Measurements from ENCODE around the gene EXT2. TPM values are rescaled to one million over a fixed set of nuclear protein-coding genes. Genes with fewer than 3 reads are reported as not detected.

Gene EXT2
- total and polyA plus RNA-seq, 2 experiments from 2014 or later: 15.9 to 48.6 TPM

DNA sequence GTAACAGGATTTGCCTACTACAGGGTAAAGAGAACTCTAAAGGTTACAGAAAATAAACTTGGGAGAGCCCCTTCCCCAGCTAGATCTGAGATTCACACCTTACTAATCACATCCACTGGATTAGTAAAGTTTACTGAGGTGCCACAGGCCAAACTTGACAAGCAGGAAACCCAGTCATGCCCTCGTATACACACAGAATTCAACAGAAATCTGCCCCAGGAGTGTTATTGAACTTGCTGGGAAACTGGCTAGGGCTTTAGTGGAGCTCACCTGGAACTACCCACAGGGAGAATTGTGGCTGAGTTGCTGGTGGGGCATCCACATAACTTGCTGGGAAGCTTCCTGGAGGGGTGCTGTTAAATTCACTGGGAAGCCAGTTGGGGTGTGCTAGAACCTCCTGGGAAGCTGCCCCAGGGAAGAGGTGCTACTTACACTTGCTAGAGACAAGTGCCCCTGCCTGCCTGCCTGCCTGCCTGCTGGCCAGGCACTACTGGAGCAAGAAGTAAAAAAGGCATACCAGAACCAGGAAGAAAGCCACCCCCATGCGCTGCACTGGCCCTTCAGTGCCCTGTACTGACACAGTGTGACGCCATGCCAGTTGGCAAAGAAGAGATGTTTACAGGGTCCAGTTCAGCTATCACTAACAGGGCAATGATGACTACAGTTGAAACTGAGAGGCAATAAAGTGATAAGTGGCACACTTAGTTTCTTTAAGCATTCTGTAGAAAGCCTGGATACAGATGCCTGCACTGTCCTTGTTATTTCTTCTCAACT lies 108.0 kb downstream of the EXT2 start:
- DNase-seq (ENCODE audit: low spot score) (no peak), ATAC-seq (no peak)
- TF ChIP-seq ZNF114 (CRISPR knock-in tag; IDR thresholded peaks at IDR 0.05): no peak
- no peak for TF ChIP-seq EZH2 (IDR thresholded peaks at IDR 0.05; ENCODE audit: low read depth, unreplicated experiment)
- no peak for TF ChIP-seq ZNF331 (CRISPR knock-in tag; IDR thresholded peaks at IDR 0.05; ENCODE audit: low read depth)
- TF ChIP-seq JUNB (IDR thresholded peaks at IDR 0.05; ENCODE audit: unreplicated experiment): no peak
- no peak for TF ChIP-seq CREB1 (CRISPR knock-in tag; IDR thresholded peaks at IDR 0.05; ENCODE audit: low read depth)

DNA sequence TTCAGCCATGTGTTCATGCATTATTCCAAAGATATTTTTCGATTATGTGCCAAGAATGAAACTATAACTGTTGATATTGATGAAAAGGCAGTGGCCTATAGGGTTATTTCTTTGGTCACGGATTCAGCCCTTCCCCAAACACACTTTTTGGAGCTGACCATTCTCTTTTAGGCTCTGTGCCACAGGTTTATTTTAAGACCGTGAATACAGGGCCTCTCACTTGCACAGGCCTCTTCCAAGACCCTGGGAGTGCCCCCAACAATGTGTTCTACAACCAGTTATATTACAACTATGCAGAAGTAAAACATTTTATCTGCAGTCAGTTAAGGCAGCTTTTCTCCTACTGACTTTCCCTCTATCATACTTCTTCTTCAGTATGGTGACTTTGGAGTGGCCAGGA lies 109.9 kb downstream of the EXT2 start:
- H3K36me3 Mint-ChIP-seq (ENCODE audit: low read depth): no peaks in the 10 kb centered on the region; the same call in 2 of the 3 replicates
- TF ChIP-seq JUNB (IDR thresholded peaks at IDR 0.05; ENCODE audit: unreplicated experiment) (no peak), ZNF331 (CRISPR knock-in tag; IDR thresholded peaks at IDR 0.05; ENCODE audit: low read depth) (no peak), STAT1 (IDR thresholded peaks at IDR 0.05; ENCODE audit: unreplicated experiment) (no peak), NANOG (IDR thresholded peaks at IDR 0.05; ENCODE audit: borderline replicate concordance) (no peak), ZNF114 (CRISPR knock-in tag; IDR thresholded peaks at IDR 0.05) (no peak)
- TF ChIP-seq, protein P1, sequence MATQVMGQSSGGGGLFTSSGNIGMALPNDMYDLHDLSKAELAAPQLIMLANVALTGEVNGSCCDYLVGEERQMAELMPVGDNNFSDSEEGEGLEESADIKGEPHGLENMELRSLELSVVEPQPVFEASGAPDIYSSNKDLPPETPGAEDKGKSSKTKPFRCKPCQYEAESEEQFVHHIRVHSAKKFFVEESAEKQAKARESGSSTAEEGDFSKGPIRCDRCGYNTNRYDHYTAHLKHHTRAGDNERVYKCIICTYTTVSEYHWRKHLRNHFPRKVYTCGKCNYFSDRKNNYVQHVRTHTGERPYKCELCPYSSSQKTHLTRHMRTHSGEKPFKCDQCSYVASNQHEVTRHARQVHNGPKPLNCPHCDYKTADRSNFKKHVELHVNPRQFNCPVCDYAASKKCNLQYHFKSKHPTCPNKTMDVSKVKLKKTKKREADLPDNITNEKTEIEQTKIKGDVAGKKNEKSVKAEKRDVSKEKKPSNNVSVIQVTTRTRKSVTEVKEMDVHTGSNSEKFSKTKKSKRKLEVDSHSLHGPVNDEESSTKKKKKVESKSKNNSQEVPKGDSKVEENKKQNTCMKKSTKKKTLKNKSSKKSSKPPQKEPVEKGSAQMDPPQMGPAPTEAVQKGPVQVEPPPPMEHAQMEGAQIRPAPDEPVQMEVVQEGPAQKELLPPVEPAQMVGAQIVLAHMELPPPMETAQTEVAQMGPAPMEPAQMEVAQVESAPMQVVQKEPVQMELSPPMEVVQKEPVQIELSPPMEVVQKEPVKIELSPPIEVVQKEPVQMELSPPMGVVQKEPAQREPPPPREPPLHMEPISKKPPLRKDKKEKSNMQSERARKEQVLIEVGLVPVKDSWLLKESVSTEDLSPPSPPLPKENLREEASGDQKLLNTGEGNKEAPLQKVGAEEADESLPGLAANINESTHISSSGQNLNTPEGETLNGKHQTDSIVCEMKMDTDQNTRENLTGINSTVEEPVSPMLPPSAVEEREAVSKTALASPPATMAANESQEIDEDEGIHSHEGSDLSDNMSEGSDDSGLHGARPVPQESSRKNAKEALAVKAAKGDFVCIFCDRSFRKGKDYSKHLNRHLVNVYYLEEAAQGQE (IDR thresholded peaks at IDR 0.05; ENCODE audit: unreplicated experiment): no peak
- TF ChIP-seq, protein P2, sequence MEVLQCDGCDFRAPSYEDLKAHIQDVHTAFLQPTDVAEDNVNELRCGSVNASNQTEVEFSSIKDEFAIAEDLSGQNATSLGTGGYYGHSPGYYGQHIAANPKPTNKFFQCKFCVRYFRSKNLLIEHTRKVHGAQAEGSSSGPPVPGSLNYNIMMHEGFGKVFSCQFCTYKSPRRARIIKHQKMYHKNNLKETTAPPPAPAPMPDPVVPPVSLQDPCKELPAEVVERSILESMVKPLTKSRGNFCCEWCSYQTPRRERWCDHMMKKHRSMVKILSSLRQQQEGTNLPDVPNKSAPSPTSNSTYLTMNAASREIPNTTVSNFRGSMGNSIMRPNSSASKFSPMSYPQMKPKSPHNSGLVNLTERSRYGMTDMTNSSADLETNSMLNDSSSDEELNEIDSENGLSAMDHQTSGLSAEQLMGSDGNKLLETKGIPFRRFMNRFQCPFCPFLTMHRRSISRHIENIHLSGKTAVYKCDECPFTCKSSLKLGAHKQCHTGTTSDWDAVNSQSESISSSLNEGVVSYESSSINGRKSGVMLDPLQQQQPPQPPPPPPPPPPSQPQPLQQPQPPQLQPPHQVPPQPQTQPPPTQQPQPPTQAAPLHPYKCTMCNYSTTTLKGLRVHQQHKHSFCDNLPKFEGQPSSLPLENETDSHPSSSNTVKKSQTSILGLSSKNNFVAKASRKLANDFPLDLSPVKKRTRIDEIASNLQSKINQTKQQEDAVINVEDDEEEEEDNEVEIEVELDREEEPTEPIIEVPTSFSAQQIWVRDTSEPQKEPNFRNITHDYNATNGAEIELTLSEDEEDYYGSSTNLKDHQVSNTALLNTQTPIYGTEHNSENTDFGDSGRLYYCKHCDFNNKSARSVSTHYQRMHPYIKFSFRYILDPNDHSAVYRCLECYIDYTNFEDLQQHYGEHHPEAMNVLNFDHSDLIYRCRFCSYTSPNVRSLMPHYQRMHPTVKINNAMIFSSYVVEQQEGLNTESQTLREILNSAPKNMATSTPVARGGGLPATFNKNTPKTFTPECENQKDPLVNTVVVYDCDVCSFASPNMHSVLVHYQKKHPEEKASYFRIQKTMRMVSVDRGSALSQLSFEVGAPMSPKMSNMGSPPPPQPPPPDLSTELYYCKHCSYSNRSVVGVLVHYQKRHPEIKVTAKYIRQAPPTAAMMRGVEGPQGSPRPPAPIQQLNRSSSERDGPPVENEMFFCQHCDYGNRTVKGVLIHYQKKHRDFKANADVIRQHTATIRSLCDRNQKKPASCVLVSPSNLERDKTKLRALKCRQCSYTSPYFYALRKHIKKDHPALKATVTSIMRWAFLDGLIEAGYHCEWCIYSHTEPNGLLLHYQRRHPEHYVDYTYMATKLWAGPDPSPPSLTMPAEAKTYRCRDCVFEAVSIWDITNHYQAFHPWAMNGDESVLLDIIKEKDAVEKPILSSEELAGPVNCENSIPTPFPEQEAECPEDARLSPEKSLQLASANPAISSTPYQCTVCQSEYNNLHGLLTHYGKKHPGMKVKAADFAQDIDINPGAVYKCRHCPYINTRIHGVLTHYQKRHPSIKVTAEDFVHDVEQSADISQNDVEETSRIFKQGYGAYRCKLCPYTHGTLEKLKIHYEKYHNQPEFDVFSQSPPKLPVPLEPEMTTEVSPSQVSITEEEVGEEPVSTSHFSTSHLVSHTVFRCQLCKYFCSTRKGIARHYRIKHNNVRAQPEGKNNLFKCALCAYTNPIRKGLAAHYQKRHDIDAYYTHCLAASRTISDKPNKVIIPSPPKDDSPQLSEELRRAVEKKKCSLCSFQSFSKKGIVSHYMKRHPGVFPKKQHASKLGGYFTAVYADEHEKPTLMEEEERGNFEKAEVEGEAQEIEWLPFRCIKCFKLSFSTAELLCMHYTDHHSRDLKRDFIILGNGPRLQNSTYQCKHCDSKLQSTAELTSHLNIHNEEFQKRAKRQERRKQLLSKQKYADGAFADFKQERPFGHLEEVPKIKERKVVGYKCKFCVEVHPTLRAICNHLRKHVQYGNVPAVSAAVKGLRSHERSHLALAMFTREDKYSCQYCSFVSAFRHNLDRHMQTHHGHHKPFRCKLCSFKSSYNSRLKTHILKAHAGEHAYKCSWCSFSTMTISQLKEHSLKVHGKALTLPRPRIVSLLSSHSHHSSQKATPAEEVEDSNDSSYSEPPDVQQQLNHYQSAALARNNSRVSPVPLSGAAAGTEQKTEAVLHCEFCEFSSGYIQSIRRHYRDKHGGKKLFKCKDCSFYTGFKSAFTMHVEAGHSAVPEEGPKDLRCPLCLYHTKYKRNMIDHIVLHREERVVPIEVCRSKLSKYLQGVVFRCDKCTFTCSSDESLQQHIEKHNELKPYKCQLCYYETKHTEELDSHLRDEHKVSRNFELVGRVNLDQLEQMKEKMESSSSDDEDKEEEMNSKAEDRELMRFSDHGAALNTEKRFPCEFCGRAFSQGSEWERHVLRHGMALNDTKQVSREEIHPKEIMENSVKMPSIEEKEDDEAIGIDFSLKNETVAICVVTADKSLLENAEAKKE (CRISPR knock-in tag; IDR thresholded peaks at IDR 0.05): no peak

More for the DNA sequence above, 108.0 kb downstream of the EXT2 start:
- H3K27ac Mint-ChIP-seq: no peak overlapping the region
- H3K4me1 Mint-ChIP-seq: peaks cover 29% of the 10 kb centered on the region
- Histone ChIP-seq H3K9me2 (ENCODE audit: insufficient read depth) (no peaks in the 10 kb centered on the region), H3K4me3 (no peak overlapping the region), H3K27me3 (ENCODE audit: insufficient read depth) (no peaks in the 10 kb centered on the region), H3K4me2 (no peak overlapping the region), H2AFZ (no peak overlapping the region), H4K20me1 (replicated peaks; ENCODE audit: insufficient read depth) (no peaks in the 10 kb centered on the region), H3K4me1 (ENCODE audit: insufficient read depth) (peaks cover 31% of the 10 kb centered on the region), H3K79me2 (replicated peaks; ENCODE audit: insufficient read depth) (peaks cover 10% of the 10 kb centered on the region; the same call in 1 of the 2 replicates), H3K36me3 (ENCODE audit: insufficient read depth) (no peaks in the 10 kb centered on the region), H3K27ac (ENCODE audit: low read depth) (no peak overlapping the region), H3F3A (replicated peaks; ENCODE audit: low read depth) (no peaks in the 10 kb centered on the region)
- H3K4me3 Mint-ChIP-seq: no peak overlapping the region
- no peaks in the 10 kb centered on the region; the same call in 2 of the 3 replicates for H3K36me3 Mint-ChIP-seq (ENCODE audit: low read depth)
- H3K27me3 Mint-ChIP-seq (ENCODE audit: insufficient read depth, low read depth, poor library complexity): no peaks in the 10 kb centered on the region
- no peaks in the 10 kb centered on the region for H3K9me3 Mint-ChIP-seq

More for the DNA sequence above, 109.9 kb downstream of the EXT2 start:
- H2AFZ ChIP-seq: no peak overlapping the region
- Mint-ChIP-seq H3K4me1 (peaks cover 11% of the 10 kb centered on the region), H3K9me3 (no peaks in the 10 kb centered on the region), H3K4me3 (no peak overlapping the region), H3K27ac (no peak overlapping the region), H3K27me3 (ENCODE audit: insufficient read depth, low read depth, poor library complexity) (no peaks in the 10 kb centered on the region)
- H3F3A ChIP-seq (replicated peaks; ENCODE audit: low read depth): no peaks in the 10 kb centered on the region
- DNase-seq (ENCODE audit: low spot score) (no peak), ATAC-seq (no peak)
- H3K4me2 ChIP-seq: no peak overlapping the region
- no peaks in the 10 kb centered on the region for H3K36me3 ChIP-seq (ENCODE audit: insufficient read depth)
- H4K20me1 ChIP-seq (replicated peaks; ENCODE audit: insufficient read depth): no peaks in the 10 kb centered on the region
- no peak overlapping the region for H3K27ac ChIP-seq (ENCODE audit: low read depth)
- H3K9me2 ChIP-seq (ENCODE audit: insufficient read depth): no peaks in the 10 kb centered on the region
- no peak overlapping the region for H3K4me3 ChIP-seq
- peaks cover 10% of the 10 kb centered on the region; the same call in 1 of the 2 replicates for H3K79me2 ChIP-seq (replicated peaks; ENCODE audit: insufficient read depth)
- H3K4me1 ChIP-seq (ENCODE audit: insufficient read depth): peaks cover 12% of the 10 kb centered on the region
- no peaks in the 10 kb centered on the region for H3K27me3 ChIP-seq (ENCODE audit: insufficient read depth)
